ENCODE results near the gene MICU2.

MICU2 gene

DNA sequence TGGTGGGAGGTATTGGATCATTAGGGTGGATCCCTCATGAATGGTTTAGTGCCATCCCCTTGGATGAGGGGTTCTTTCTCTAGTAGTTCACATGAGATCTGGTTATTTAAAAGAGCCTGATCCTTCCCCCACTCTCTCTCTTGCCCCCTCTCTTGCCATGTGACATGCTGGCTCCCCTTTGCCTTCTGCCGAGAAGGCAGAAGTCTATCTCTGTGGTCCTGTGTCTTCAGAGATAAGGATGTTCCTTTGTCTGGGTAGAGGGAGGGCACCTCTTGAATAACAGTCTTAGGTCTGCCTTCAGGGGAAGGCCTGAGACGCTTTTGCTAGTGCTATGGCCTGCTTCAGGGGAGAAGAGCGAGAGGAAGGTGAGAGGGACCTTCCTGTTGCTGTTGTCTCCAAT lies 142.8 kb downstream of the MICU2 start:
- no peaks in the 10 kb centered on the region for H3K36me3 ChIP-seq (ENCODE audit: control insufficient read depth, insufficient read depth, low read length)
- H3K4me1 ChIP-seq (ENCODE audit: control insufficient read depth, insufficient read depth, low read length, poor library complexity, severe bottlenecking) = no peaks in the 10 kb centered on the region
- H3K9me3 ChIP-seq (ENCODE audit: control insufficient read depth, low read length) = no peaks in the 10 kb centered on the region
- WGBS, 2 experiments (ENCODE audit: insufficient coverage in 2 of 2) = 78 to 79% methylated on average over 2 of the region's 3 CpGs
- H3K4me3 ChIP-seq (ENCODE audit: extremely low read depth, insufficient read depth, low read length, poor library complexity, severe bottlenecking) = no peak overlapping the region
- no peak overlapping the region for H3K27ac ChIP-seq (ENCODE audit: low read depth, low read length, severe bottlenecking)

GRCh38 chr13:21458813-21459701 lies 144.9 kb downstream of the MICU2 start, which contains the start of gene ZDHHC20:
Gene ZDHHC20 (minus strand): TSS chr13:21459303. CDS start chr13:21459171, 132 bp downstream.
- H3K27ac ChIP-seq (ENCODE audit: low read depth, low read length, severe bottlenecking) = peak within 1 kb of the TSS; percentile 86
- peak within 1 kb of the TSS; percentile 91 for H3K4me3 ChIP-seq (ENCODE audit: extremely low read depth, insufficient read depth, low read length, poor library complexity, severe bottlenecking)
- H3K9me3 ChIP-seq (ENCODE audit: control insufficient read depth, low read length) = no peaks in the 10 kb centered on the region
- H3K36me3 ChIP-seq (ENCODE audit: control insufficient read depth, insufficient read depth, low read length) = peaks cover 4% of the 10 kb centered on the region
- no peaks in the 10 kb centered on the region for H3K4me1 ChIP-seq (ENCODE audit: control insufficient read depth, insufficient read depth, low read length, poor library complexity, severe bottlenecking)
- 1% methylated on average over 49 to 72 of the region's 107 CpGs for WGBS, 2 experiments (ENCODE audit: insufficient coverage in 2 of 2)

DNA sequence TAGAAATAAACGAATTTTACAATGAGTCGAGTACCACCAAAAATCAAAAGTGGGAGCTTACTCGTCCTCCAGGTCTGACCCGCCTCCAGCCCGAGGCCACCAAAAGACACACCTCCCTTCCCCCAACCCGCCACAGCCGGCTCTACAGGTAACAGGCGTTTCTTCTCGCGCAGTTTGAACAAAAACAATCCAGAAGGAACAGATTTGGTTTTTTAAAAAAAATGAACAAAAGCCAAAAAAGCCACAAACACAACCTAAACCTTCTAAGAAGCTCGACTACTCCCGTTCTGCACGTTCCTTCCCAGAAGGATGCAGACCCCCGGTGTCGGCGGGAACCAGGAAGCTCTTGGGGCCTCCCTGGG lies 145.5 kb downstream of the MICU2 start:
- WGBS, 2 experiments (ENCODE audit: insufficient coverage in 2 of 2) = 0 to 1% methylated on average over 12 to 15 of the region's 16 CpGs
- peaks cover 3% of the 10 kb centered on the region for H3K9me3 ChIP-seq (ENCODE audit: control insufficient read depth, low read length)
- H3K4me1 ChIP-seq (ENCODE audit: control insufficient read depth, insufficient read depth, low read length, poor library complexity, severe bottlenecking) = no peaks in the 10 kb centered on the region
- H3K36me3 ChIP-seq (ENCODE audit: control insufficient read depth, insufficient read depth, low read length) = peaks cover 8% of the 10 kb centered on the region
- H3K4me3 ChIP-seq (ENCODE audit: extremely low read depth, insufficient read depth, low read length, poor library complexity, severe bottlenecking) = peak overlapping the region; percentile 91
- H3K27ac ChIP-seq (ENCODE audit: low read depth, low read length, severe bottlenecking) = peak overlapping the region; percentile 86

DNA sequence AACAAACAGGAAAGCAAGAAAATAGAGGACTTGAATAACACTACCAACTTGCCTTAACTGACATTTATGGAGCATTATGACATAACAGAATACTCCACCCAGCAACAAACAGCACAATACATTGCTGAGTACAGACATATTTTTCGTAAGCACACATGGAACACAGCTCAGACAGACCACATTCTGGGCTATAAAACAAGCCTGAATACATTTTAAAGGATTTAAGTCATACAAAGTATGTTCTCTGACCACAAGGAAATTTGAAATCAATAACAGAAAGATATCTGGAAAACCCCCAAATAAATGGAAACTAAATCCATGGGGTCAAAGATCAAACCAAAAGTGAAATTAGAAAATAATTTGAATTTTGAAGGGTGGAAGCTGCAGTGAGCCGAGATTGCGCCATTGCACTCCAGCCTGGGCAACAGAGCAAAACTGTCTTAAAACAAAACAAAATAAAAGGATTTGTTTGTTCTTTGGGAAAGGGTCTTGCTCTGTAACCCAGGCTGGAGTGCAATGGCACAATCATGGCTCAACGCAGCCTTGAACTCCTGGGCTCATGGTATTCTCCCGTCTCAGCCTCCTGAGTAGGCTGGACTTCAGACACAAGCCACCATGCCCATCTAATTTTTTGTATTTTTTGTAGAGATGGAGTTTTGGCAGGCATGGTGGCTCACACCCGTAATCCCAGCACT lies 150.4 kb downstream of the MICU2 start:
- Histone ChIP-seq H3K9me3 (ENCODE audit: control insufficient read depth, low read length) (peaks cover 8% of the 10 kb centered on the region), H3K36me3 (ENCODE audit: control insufficient read depth, insufficient read depth, low read length) (peaks cover 11% of the 10 kb centered on the region), H3K4me3 (ENCODE audit: extremely low read depth, insufficient read depth, low read length, poor library complexity, severe bottlenecking) (no peak overlapping the region), H3K4me1 (ENCODE audit: control insufficient read depth, insufficient read depth, low read length, poor library complexity, severe bottlenecking) (no peaks in the 10 kb centered on the region), H3K27ac (ENCODE audit: low read depth, low read length, severe bottlenecking) (no peak overlapping the region)
- 97 to 100% methylated on average over 1 to 5 of the region's 6 CpGs for WGBS, 2 experiments (ENCODE audit: insufficient coverage in 2 of 2)

GRCh38 chr13:21450936-21451335 lies 153.0 kb downstream of the MICU2 start:
- WGBS, 2 experiments (ENCODE audit: insufficient coverage in 2 of 2) = no CpG with 5 or more reads among the region's 3 CpGs
- peaks cover 11% of the 10 kb centered on the region for H3K36me3 ChIP-seq (ENCODE audit: control insufficient read depth, insufficient read depth, low read length)
- no peak overlapping the region for H3K4me3 ChIP-seq (ENCODE audit: extremely low read depth, insufficient read depth, low read length, poor library complexity, severe bottlenecking)
- no peaks in the 10 kb centered on the region for H3K4me1 ChIP-seq (ENCODE audit: control insufficient read depth, insufficient read depth, low read length, poor library complexity, severe bottlenecking)
- H3K27ac ChIP-seq (ENCODE audit: low read depth, low read length, severe bottlenecking) = no peak overlapping the region
- peaks cover 8% of the 10 kb centered on the region for H3K9me3 ChIP-seq (ENCODE audit: control insufficient read depth, low read length)

GRCh38 chr13:21446656-21447055 lies 157.3 kb downstream of the MICU2 start:
- Histone ChIP-seq H3K9me3 (ENCODE audit: control insufficient read depth, low read length) (peaks cover 5% of the 10 kb centered on the region), H3K4me3 (ENCODE audit: extremely low read depth, insufficient read depth, low read length, poor library complexity, severe bottlenecking) (no peak overlapping the region), H3K27ac (ENCODE audit: low read depth, low read length, severe bottlenecking) (no peak overlapping the region), H3K4me1 (ENCODE audit: control insufficient read depth, insufficient read depth, low read length, poor library complexity, severe bottlenecking) (no peaks in the 10 kb centered on the region), H3K36me3 (ENCODE audit: control insufficient read depth, insufficient read depth, low read length) (peaks cover 3% of the 10 kb centered on the region)
- 100% methylated on average over 1 of the region's 2 CpGs for WGBS, 2 experiments (ENCODE audit: insufficient coverage in 2 of 2)

DNA sequence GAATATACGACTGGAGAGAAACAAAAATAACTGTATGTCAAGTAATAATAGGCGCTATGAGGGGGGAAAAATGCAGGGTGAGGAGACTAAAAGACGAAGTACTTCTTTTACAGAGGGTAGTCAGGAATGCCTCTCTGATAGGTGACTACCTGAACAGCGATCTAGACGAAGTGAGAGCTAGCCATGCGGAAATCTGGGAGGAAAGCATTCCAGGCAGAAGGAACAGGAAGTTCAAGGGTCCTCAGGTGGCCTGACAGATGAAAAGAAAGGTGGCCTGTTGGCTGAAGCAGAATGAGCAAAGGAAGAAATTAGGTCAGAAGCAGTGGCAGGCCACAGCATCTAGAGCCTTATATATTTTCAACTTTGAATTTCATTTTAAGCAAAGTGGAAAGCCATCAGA lies 158.2 kb downstream of the MICU2 start:
- Histone ChIP-seq H3K4me1 (ENCODE audit: control insufficient read depth, insufficient read depth, low read length, poor library complexity, severe bottlenecking) (no peaks in the 10 kb centered on the region), H3K27ac (ENCODE audit: low read depth, low read length, severe bottlenecking) (no peak overlapping the region), H3K4me3 (ENCODE audit: extremely low read depth, insufficient read depth, low read length, poor library complexity, severe bottlenecking) (no peak overlapping the region), H3K9me3 (ENCODE audit: control insufficient read depth, low read length) (peaks cover 5% of the 10 kb centered on the region), H3K36me3 (ENCODE audit: control insufficient read depth, insufficient read depth, low read length) (peaks cover 3% of the 10 kb centered on the region)
- 79 to 86% methylated on average over 5 to 6 of the region's 6 CpGs for WGBS, 2 experiments (ENCODE audit: insufficient coverage in 2 of 2)

- no peak overlapping the region for H3K27ac ChIP-seq (ENCODE audit: low read depth, low read length, severe bottlenecking)
- H3K36me3 ChIP-seq (ENCODE audit: control insufficient read depth, insufficient read depth, low read length) = peaks cover 6% of the 10 kb centered on the region
- H3K4me1 ChIP-seq (ENCODE audit: control insufficient read depth, insufficient read depth, low read length, poor library complexity, severe bottlenecking) = no peaks in the 10 kb centered on the region
- H3K4me3 ChIP-seq (ENCODE audit: extremely low read depth, insufficient read depth, low read length, poor library complexity, severe bottlenecking) = no peak overlapping the region
- 86 to 90% methylated on average over 1 of the region's 1 CpG for WGBS, 2 experiments (ENCODE audit: insufficient coverage in 2 of 2)
- peaks cover 16% of the 10 kb centered on the region for H3K9me3 ChIP-seq (ENCODE audit: control insufficient read depth, low read length)
Observed at GRCh38 chr13:21443171-21443570, 160.8 kb downstream of the MICU2 start.

Data from mesodermal cell (in vitro differentiated cells).